Ovary (tissue), 3 donors: ENCODE results near the gene RABL6.
"Not testable (repeated sequence)": the region's sequence is repeated elsewhere in the genome, so short reads cannot be mapped to it uniquely, and the experiment has no call there.

Source experiments
- POLR2A ChIP-seq: fragments of 450-650 bp; IDR thresholded peaks from one replicate; pipeline ENCODE4 v1.6.1; 2017; ENCODE audit warnings: antibody characterized with exemption, mild to moderate bottlenecking, moderate library complexity
- TF ChIP-seq, protein P1 (sequence below), 3 donors: fragments of 450-650 bp in 2 of 3; fragments of 200-600 bp in 1 of 3; IDR thresholded peaks; one replicate each; pipeline versions ENCODE4 v1.5.1 to v1.8.0; 2016 to 2022; ENCODE audit warnings: antibody characterized with exemption in 3 of 3, mild to moderate bottlenecking in 1 of 3
- donor health status: DM: no; HTN: no; CAD: no.

DNA sequence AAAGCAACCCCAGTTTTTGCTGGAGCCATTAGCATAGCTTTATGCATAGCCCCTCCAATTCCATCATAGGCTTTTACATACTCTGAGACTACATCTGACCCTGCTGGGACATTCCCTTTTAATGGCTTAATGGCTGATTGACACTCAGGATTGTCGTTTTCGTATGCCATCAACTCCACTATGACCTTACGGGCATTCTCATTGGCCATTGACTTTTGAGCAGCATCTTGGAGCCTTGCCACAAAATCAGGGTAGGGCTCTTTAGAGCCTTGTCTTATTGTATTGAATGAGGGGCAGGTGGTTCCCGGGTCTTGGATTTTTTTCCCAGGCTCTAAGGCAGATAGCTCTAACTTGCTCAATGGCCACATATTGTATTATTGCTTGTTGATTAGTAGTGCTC, 20.8 kb upstream of the RABL6 start:
- TF ChIP-seq, protein P1, sequence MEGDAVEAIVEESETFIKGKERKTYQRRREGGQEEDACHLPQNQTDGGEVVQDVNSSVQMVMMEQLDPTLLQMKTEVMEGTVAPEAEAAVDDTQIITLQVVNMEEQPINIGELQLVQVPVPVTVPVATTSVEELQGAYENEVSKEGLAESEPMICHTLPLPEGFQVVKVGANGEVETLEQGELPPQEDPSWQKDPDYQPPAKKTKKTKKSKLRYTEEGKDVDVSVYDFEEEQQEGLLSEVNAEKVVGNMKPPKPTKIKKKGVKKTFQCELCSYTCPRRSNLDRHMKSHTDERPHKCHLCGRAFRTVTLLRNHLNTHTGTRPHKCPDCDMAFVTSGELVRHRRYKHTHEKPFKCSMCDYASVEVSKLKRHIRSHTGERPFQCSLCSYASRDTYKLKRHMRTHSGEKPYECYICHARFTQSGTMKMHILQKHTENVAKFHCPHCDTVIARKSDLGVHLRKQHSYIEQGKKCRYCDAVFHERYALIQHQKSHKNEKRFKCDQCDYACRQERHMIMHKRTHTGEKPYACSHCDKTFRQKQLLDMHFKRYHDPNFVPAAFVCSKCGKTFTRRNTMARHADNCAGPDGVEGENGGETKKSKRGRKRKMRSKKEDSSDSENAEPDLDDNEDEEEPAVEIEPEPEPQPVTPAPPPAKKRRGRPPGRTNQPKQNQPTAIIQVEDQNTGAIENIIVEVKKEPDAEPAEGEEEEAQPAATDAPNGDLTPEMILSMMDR (IDR thresholded peaks at IDR 0.05), result not testable (repeated sequence)
- TF ChIP-seq POLR2A, result not testable (repeated sequence)
